Left ventricle myocardium inferior (tissue), 1 donor: ENCODE measurements around the gene C22orf31. TPM values are rescaled to one million over a fixed set of nuclear protein-coding genes. Genes with fewer than 3 reads are reported as not detected.

Experiments used
- DNase-seq: peaks from one replicate; pipeline ENCODE4 v3.0.0-alpha.2; 2020
- H3K27ac ChIP-seq: fragments of 200-600 bp; replicated peaks from 2 replicates; pipeline ENCODE4 v1.8.0; 2021
- H3K27me3 ChIP-seq: fragments of 200-600 bp; 2 replicates; pipeline ENCODE4 v1.8.0; 2021; ENCODE audit warnings: low read depth
- H3K36me3 ChIP-seq: fragments of 200-600 bp; 2 replicates; pipeline ENCODE4 v1.8.0; 2021
- H3K4me1 ChIP-seq: fragments of 200-600 bp; 2 replicates; pipeline ENCODE4 v1.8.0; 2021
- H3K4me3 ChIP-seq: fragments of 200-600 bp; 2 replicates; pipeline ENCODE4 v1.8.0; 2021; ENCODE audit warnings: mild to moderate bottlenecking, moderate library complexity
- H3K9me3 ChIP-seq: fragments of 200-600 bp; replicated peaks from 2 replicates; pipeline ENCODE4 v1.8.0; 2021
- CTCF ChIP-seq: fragments of 200-600 bp; IDR thresholded peaks from 2 replicates; pipeline ENCODE4 v1.8.0; 2021; ENCODE audit warnings: antibody characterized with exemption, mild to moderate bottlenecking, borderline replicate concordance
- intact Hi-C: fragments of 100-400 bp; cut with micrococcal nuclease; formaldehyde crosslinking; loops from one replicate; pipeline ENCODE4 v1.11.0; 2022
- total RNA-seq: library from RNA; stranded (reverse); fragmentation: NEBNext Ultra II Directional; extraction: Animal tissue kit (Norgen Biotek cat#: 25700); gene quantifications from one replicate; pipeline ENCODE4 v1.2.1, GENCODE V29; 2021
- donor health status: DM: no; HTN: yes; CAD: no; lungs with severe emphysema.

Gene C22orf31
- total RNA-seq, 1 donor from 2014 or later: 0.30 TPM

DNA sequence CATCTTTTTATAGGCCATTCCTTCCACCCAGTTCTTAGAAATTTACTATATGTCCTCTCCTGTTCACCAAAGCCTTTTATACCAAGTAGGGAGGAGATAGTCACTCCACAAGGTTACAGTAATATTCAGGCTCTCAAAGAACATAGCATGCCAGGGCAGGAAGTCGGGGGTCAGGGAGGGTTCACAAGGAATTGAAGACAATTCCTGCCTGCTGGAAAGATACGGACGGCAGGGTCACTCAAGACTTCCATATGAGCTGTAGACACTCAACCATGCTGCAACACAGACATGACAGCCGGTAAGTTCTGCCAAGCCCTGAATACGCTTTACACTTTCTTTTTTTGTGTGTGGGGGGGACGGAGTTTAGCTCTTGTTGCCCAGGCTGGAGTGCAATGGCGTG is 700 bp downstream of the C22orf31 start:
- Histone ChIP-seq H3K4me1 (no peaks in the 10 kb centered on the region), H3K9me3 (no peaks in the 10 kb centered on the region), H3K27ac (no peak overlapping the region), H3K27me3 (peaks cover 6% of the 10 kb centered on the region), H3K4me3 (no peak overlapping the region), H3K36me3 (no peaks in the 10 kb centered on the region)
- no peak for TF ChIP-seq CTCF
- DNase-seq: no peak
- intact Hi-C loops: no loop called here

- Histone ChIP-seq H3K36me3 (no peaks in the 10 kb centered on the region), H3K4me3 (no peak overlapping the region), H3K4me1 (no peaks in the 10 kb centered on the region), H3K9me3 (no peaks in the 10 kb centered on the region), H3K27me3 (peaks cover 6% of the 10 kb centered on the region), H3K27ac (no peak overlapping the region)
- TF ChIP-seq CTCF: no peak
- no peak for DNase-seq
- intact Hi-C loops: no loop called here
Measured at GRCh38 chr22:29060251-29060869, 1.3 kb downstream of the C22orf31 start.

GRCh38 chr22:29056472-29056871 is 5.2 kb downstream of the C22orf31 start:
- no peak for TF ChIP-seq CTCF
- no peak for DNase-seq
- H3K9me3 ChIP-seq: no peaks in the 10 kb centered on the region
- intact Hi-C loops: no loop called here
- H3K36me3 ChIP-seq: no peaks in the 10 kb centered on the region
- H3K27ac ChIP-seq: no peak overlapping the region
- no peaks in the 10 kb centered on the region for H3K27me3 ChIP-seq
- no peak overlapping the region for H3K4me3 ChIP-seq
- no peaks in the 10 kb centered on the region for H3K4me1 ChIP-seq

- TF ChIP-seq CTCF: no peak
- Histone ChIP-seq H3K36me3 (peaks cover 6% of the 10 kb centered on the region), H3K27me3 (no peaks in the 10 kb centered on the region), H3K27ac (no peak overlapping the region), H3K9me3 (no peaks in the 10 kb centered on the region), H3K4me3 (no peak overlapping the region), H3K4me1 (no peaks in the 10 kb centered on the region)
- no peak for DNase-seq
- intact Hi-C loops: no loop called here
Measured at GRCh38 chr22:29055192-29055830, 6.3 kb downstream of the C22orf31 start.

DNA sequence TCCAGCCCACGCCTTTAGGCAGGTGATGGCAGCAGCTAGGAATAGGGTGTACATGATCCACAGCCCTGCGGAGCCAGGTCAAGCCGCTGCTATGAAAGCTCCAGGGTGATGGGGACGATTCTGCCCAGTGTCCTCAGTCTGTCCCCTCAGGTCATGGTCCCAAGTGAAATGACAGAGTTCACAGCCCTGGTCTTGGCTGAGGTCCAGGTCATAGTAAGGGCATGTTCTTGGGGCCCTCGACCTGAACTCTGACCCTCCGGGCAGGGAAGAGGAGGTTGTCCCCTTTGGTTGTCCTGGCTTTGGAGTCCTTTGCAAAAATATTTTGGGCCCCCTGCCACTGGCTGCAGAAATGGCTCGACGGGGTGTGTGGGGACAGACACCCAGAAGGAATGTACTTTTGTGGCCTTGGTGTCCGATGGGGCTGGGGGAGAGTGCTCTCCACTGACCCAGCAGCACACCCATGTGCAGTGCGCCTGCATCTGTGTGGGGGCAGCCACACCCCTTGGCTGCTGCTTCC is 7.3 kb downstream of the C22orf31 start:
- Histone ChIP-seq H3K4me1 (no peaks in the 10 kb centered on the region), H3K36me3 (peaks cover 16% of the 10 kb centered on the region), H3K9me3 (no peaks in the 10 kb centered on the region), H3K27ac (no peak overlapping the region), H3K27me3 (no peaks in the 10 kb centered on the region), H3K4me3 (no peak overlapping the region)
- intact Hi-C loops: no loop called here
- TF ChIP-seq CTCF: no peak
- DNase-seq: no peak
